ENCODE measurements around the gene PPP1R14D.

- TF ChIP-seq FOXP2 (optimal IDR thresholded peaks at IDR 0.05; ENCODE audit: borderline replicate concordance, extremely low read depth, extremely low read length, insufficient read depth), result no peak
- no peak for TF ChIP-seq SIN3A (IDR thresholded peaks at IDR 0.05; ENCODE audit: borderline replicate concordance, insufficient read depth, low read length)
- no peak for TF ChIP-seq POLR2AphosphoS5 (IDR thresholded peaks at IDR 0.05; ENCODE audit: low read depth, low read length)
Observed at GRCh38 chr15:40863660-40864270, 35.3 kb upstream of the PPP1R14D start.
